Measurements from ENCODE around the gene ZG16. TPM values are rescaled to one million over a fixed set of nuclear protein-coding genes. Genes with fewer than 3 reads are reported as not detected.

The ZG16 gene
- total and polyA plus RNA-seq, 2 experiments from 2014 or later, result not detected

DNA sequence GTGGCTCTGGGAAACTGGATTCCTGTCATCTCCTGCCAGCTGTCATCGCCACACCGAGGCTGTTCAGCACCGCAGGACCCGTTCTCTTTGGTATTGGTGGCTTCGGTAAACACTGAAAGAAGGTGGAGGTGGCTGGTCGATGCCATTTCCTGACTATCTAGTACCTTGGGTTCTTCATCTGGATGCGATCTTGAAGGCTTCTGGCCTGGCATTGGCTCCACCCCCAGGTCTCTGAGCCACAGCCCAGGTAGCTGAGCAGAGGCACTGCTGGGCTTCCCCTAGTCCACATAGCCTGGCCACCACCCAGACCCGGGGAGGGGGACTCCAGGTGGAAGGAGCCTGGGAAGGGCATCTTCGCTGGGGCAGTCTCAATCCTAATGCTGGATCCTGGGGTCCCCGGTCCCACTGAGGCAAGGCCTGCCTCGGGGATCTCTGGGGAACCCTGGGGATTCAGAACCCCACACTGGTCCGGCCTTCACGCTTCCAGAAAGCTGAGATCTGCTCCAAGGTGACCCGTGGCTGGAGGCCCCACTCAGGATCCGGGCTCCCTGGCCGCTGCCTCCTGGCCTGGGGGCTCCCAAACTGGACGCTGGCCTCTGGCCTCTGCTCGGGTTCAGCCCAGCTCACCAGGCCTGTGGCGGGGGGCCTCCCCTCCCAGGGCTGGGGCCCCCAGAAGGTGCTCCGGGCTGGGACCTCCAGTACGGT lies 34.1 kb upstream of the ZG16 start:
- H4K20me1 ChIP-seq (replicated peaks; ENCODE audit: insufficient read depth), result peaks cover 21% of the 10 kb centered on the region
- H3K27me3 Mint-ChIP-seq (ENCODE audit: insufficient read depth, low read depth, poor library complexity), result peaks cover 57% of the 10 kb centered on the region
- H3K27ac ChIP-seq (ENCODE audit: low read depth), result 0 out of 2 replicates have a peak overlapping the region, but pooled peaks have one; percentile 55
- no peak overlapping the region for H3K4me2 ChIP-seq
- no peak for TF ChIP-seq EZH2 (IDR thresholded peaks at IDR 0.05; ENCODE audit: low read depth, unreplicated experiment)
- TF ChIP-seq EZH2phosphoT487 (IDR thresholded peaks at IDR 0.05; ENCODE audit: unreplicated experiment), result no peak
- no peak for TF ChIP-seq ZNF114 (CRISPR knock-in tag; IDR thresholded peaks at IDR 0.05)
- no peak for TF ChIP-seq CREB1 (CRISPR knock-in tag; IDR thresholded peaks at IDR 0.05; ENCODE audit: low read depth)
- TF ChIP-seq NANOG (IDR thresholded peaks at IDR 0.05; ENCODE audit: borderline replicate concordance), result no peak
- no peak for TF ChIP-seq REST (IDR thresholded peaks at IDR 0.05; ENCODE audit: unreplicated experiment)
- TF ChIP-seq POLR2AphosphoS5 (IDR thresholded peaks at IDR 0.05; ENCODE audit: low read depth), result no peak
- TF ChIP-seq, protein P1, sequence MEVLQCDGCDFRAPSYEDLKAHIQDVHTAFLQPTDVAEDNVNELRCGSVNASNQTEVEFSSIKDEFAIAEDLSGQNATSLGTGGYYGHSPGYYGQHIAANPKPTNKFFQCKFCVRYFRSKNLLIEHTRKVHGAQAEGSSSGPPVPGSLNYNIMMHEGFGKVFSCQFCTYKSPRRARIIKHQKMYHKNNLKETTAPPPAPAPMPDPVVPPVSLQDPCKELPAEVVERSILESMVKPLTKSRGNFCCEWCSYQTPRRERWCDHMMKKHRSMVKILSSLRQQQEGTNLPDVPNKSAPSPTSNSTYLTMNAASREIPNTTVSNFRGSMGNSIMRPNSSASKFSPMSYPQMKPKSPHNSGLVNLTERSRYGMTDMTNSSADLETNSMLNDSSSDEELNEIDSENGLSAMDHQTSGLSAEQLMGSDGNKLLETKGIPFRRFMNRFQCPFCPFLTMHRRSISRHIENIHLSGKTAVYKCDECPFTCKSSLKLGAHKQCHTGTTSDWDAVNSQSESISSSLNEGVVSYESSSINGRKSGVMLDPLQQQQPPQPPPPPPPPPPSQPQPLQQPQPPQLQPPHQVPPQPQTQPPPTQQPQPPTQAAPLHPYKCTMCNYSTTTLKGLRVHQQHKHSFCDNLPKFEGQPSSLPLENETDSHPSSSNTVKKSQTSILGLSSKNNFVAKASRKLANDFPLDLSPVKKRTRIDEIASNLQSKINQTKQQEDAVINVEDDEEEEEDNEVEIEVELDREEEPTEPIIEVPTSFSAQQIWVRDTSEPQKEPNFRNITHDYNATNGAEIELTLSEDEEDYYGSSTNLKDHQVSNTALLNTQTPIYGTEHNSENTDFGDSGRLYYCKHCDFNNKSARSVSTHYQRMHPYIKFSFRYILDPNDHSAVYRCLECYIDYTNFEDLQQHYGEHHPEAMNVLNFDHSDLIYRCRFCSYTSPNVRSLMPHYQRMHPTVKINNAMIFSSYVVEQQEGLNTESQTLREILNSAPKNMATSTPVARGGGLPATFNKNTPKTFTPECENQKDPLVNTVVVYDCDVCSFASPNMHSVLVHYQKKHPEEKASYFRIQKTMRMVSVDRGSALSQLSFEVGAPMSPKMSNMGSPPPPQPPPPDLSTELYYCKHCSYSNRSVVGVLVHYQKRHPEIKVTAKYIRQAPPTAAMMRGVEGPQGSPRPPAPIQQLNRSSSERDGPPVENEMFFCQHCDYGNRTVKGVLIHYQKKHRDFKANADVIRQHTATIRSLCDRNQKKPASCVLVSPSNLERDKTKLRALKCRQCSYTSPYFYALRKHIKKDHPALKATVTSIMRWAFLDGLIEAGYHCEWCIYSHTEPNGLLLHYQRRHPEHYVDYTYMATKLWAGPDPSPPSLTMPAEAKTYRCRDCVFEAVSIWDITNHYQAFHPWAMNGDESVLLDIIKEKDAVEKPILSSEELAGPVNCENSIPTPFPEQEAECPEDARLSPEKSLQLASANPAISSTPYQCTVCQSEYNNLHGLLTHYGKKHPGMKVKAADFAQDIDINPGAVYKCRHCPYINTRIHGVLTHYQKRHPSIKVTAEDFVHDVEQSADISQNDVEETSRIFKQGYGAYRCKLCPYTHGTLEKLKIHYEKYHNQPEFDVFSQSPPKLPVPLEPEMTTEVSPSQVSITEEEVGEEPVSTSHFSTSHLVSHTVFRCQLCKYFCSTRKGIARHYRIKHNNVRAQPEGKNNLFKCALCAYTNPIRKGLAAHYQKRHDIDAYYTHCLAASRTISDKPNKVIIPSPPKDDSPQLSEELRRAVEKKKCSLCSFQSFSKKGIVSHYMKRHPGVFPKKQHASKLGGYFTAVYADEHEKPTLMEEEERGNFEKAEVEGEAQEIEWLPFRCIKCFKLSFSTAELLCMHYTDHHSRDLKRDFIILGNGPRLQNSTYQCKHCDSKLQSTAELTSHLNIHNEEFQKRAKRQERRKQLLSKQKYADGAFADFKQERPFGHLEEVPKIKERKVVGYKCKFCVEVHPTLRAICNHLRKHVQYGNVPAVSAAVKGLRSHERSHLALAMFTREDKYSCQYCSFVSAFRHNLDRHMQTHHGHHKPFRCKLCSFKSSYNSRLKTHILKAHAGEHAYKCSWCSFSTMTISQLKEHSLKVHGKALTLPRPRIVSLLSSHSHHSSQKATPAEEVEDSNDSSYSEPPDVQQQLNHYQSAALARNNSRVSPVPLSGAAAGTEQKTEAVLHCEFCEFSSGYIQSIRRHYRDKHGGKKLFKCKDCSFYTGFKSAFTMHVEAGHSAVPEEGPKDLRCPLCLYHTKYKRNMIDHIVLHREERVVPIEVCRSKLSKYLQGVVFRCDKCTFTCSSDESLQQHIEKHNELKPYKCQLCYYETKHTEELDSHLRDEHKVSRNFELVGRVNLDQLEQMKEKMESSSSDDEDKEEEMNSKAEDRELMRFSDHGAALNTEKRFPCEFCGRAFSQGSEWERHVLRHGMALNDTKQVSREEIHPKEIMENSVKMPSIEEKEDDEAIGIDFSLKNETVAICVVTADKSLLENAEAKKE (CRISPR knock-in tag; IDR thresholded peaks at IDR 0.05), result no peak
- no peak for TF ChIP-seq ZNF331 (CRISPR knock-in tag; IDR thresholded peaks at IDR 0.05; ENCODE audit: low read depth)
- no peak for TF ChIP-seq STAT1 (IDR thresholded peaks at IDR 0.05; ENCODE audit: unreplicated experiment)
- TF ChIP-seq, protein P2, sequence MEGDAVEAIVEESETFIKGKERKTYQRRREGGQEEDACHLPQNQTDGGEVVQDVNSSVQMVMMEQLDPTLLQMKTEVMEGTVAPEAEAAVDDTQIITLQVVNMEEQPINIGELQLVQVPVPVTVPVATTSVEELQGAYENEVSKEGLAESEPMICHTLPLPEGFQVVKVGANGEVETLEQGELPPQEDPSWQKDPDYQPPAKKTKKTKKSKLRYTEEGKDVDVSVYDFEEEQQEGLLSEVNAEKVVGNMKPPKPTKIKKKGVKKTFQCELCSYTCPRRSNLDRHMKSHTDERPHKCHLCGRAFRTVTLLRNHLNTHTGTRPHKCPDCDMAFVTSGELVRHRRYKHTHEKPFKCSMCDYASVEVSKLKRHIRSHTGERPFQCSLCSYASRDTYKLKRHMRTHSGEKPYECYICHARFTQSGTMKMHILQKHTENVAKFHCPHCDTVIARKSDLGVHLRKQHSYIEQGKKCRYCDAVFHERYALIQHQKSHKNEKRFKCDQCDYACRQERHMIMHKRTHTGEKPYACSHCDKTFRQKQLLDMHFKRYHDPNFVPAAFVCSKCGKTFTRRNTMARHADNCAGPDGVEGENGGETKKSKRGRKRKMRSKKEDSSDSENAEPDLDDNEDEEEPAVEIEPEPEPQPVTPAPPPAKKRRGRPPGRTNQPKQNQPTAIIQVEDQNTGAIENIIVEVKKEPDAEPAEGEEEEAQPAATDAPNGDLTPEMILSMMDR (conservative IDR thresholded peaks at IDR 0.05; ENCODE audit: low read depth in 2 of 2), result no peak
- no peak for TF ChIP-seq JUNB (IDR thresholded peaks at IDR 0.05; ENCODE audit: unreplicated experiment)
- TF ChIP-seq ETS1 (IDR thresholded peaks at IDR 0.05), result no peak
- H3K9me3 Mint-ChIP-seq, result peaks cover 35% of the 10 kb centered on the region
- no peak overlapping the region for H3K4me3 Mint-ChIP-seq
- H2AFZ ChIP-seq, result no peak overlapping the region
- H3K4me1 Mint-ChIP-seq, result peaks cover 3% of the 10 kb centered on the region
- H3K4me3 ChIP-seq, result no peak overlapping the region
- peaks cover 42% of the 10 kb centered on the region for H3K36me3 Mint-ChIP-seq (ENCODE audit: low read depth)
- no peaks in the 10 kb centered on the region for H3K79me2 ChIP-seq (replicated peaks; ENCODE audit: insufficient read depth)
- H3F3A ChIP-seq (replicated peaks; ENCODE audit: low read depth), result peaks cover 47% of the 10 kb centered on the region
- ATAC-seq, result peak; percentile 34
- peak; percentile 35 for DNase-seq (ENCODE audit: low spot score)
- no peak overlapping the region for H3K27ac Mint-ChIP-seq
- H3K27me3 ChIP-seq (ENCODE audit: insufficient read depth), result no peaks in the 10 kb centered on the region
- H3K4me1 ChIP-seq (ENCODE audit: insufficient read depth), result peaks cover 3% of the 10 kb centered on the region; the same call in 1 of the 2 replicates
- H3K36me3 ChIP-seq (ENCODE audit: insufficient read depth), result no peaks in the 10 kb centered on the region
- no peaks in the 10 kb centered on the region for H3K9me2 ChIP-seq (ENCODE audit: insufficient read depth)

Measured in GM23338 (cell line).